NCI-H1694 (cell line): Measurements from ENCODE around the gene CEP20.
A peak's percentile ranks its signal among the peaks of the same experiment; 100 is the strongest.

Experiments used
- DNase-seq: peaks from one replicate; lab custom pipeline; 2025; lab: John Stamatoyannopoulos, UW

Gene CEP20

DNA sequence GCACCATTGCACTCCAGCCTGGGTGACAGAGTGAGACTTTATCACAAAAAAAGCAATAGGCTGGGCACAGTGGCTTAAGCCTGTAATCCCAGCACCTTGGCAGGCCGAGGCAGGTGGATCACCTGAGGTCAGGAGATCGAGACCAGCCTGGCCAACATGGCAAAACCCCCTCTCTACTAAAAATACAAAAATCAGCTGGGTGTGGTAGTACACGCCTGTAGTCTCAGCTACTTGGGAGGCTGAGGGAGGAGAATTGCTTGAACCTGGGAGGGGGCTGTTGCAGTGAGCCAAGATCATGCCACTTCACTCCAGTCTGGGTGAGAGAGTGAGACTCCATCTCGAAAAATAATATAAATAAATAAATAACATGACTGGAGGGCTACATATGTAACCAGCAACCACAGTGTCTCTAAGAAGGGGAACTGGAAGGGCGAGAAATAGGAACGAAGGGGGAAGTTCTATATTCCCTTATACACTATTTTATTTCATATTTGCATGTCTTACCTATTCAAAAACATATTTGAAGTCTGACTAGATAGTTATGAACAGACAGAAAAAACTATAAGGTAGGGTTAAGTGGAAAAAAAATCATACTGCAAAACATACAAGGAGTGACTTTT lies 57.5 kb downstream of the CEP20 start:
- DNase-seq = no peak

DNA sequence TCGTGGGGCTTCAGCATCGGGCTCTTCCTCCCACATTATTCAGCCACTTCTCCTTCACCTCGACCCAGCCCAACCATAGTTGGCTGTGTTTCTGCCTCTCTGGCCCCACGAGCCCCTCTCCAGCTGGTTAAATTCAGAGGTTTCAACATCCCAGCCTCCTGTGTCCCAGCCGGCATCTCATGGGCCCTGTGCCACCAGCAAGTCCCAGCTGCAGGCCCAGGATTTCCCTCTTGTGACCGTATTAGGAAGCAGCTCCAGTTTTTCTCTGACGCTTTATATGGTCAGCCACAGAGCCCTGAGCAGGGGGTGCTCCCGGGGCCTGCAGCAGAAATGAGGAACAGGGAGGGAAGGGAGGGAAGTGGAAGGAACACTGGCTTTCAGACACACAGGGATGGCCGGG lies 58.9 kb downstream of the CEP20 start:
- no peak for DNase-seq

GRCh38 chr16:15827709-15828343 lies 60.6 kb downstream of the CEP20 start:
- DNase-seq = no peak

GRCh38 chr16:15827299-15827698 lies 61.1 kb downstream of the CEP20 start:
- DNase-seq = no peak

DNA sequence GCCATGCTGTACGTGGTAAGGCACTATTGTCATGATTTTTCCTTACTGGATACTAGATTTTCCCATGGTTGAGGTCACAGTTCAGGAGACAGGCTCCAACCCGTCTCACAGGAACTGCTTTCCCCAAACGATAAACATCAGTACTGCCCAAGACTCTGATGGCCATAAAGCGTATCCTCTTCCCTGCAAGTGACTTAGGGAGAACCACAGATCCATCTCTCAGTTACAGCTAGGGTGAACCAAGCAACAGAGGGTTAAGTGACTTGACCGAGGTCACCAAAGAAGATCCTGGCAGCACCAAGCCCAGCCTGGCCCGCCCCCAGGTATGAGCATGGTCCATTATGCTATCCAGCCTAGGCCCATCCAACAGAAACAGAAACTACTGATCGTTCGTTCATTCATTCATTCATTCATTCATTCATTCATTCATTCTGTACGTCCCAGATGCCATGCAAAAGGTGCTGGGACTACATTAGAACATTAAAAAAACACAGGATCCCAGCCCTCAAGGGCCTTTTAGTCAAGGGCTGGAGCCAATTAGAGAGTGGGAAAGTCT lies 62.6 kb downstream of the CEP20 start:
- no peak for DNase-seq

- DNase-seq = peak; percentile 54
Observed at GRCh38 chr16:15822957-15823356, 65.4 kb downstream of the CEP20 start.

- DNase-seq = no peak
Observed at GRCh38 chr16:15820837-15821236, 67.6 kb downstream of the CEP20 start.

- no peak for DNase-seq
Observed at GRCh38 chr16:15819046-15819445, 69.4 kb downstream of the CEP20 start.

DNA sequence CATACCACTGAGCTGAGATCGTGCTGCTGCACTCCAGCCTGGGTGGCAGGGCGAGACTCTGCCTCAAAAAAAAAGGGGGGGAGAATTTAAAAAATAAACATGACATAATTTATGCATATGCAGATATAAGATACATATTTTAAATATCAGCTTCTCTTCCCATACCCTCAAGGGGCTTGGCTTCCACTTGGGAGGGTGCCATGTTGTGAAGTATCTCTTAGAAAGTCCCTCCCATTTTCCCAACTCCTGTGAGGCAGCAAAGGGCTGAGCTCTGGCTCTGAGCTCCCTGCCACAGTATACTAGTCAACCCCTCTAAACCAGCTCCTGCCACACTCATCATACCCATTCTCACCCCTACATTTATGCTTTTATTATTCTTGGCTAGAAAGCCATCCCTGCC lies 71.0 kb downstream of the CEP20 start:
- no peak for DNase-seq

- DNase-seq = no peak
Observed at GRCh38 chr16:15816228-15816627, 72.2 kb downstream of the CEP20 start.
